GM23248 (cell line): Measurements from ENCODE around the gene RHBDF2. TPM values are rescaled to one million over a fixed set of nuclear protein-coding genes. Genes with fewer than 3 reads are reported as not detected.

Source experiments
- DNase-seq: peaks from one replicate; pipeline ENCODE4 v3.0.0-alpha.2; 2015
- H2AFZ ChIP-seq: fragments of 200-600 bp; sonication (generic); 2 replicates; pipeline ENCODE4 v1.6.1; 2016; ENCODE audit warnings: antibody characterized with exemption
- H3F3A ChIP-seq: fragments of 200-600 bp; sonication (generic); 2 replicates; pipeline ENCODE4 v1.6.1; 2016; ENCODE audit warnings: mild to moderate bottlenecking, antibody characterized with exemption, mixed run types; ENCODE audit not compliant: insufficient read depth
- H3K27ac ChIP-seq: fragments of 200-600 bp; sonication (generic); 2 replicates; pipeline ENCODE4 v1.5.1; 2016; ENCODE audit warnings: mild to moderate bottlenecking
- H3K27me3 ChIP-seq: fragments of 200-600 bp; sonication (generic); replicated peaks from 2 replicates; pipeline ENCODE4 v1.6.1; 2016; ENCODE audit warnings: mild to moderate bottlenecking; ENCODE audit not compliant: insufficient read depth
- H3K36me3 ChIP-seq: fragments of 200-600 bp; sonication (generic); 2 replicates; pipeline ENCODE4 v1.6.1; 2016; ENCODE audit warnings: low read depth, mild to moderate bottlenecking
- H3K4me1 ChIP-seq: fragments of 200-600 bp; sonication (generic); 2 replicates; pipeline ENCODE4 v1.6.1; 2016; ENCODE audit warnings: mild to moderate bottlenecking; ENCODE audit not compliant: insufficient read depth
- H3K4me2 ChIP-seq: fragments of 200-600 bp; sonication (generic); one replicate; pipeline ENCODE4 v1.6.1; 2016; ENCODE audit warnings: mild to moderate bottlenecking; ENCODE audit not compliant: unreplicated experiment
- H3K4me3 ChIP-seq: fragments of 200-600 bp; sonication (generic); 2 replicates; pipeline ENCODE4 v1.5.1; 2016; ENCODE audit warnings: mild to moderate bottlenecking
- H3K79me2 ChIP-seq: fragments of 200-600 bp; sonication (generic); 2 replicates; pipeline ENCODE4 v1.6.1; 2016; ENCODE audit warnings: mild to moderate bottlenecking; ENCODE audit not compliant: insufficient read depth
- H3K9ac ChIP-seq: fragments of 200-600 bp; sonication (generic); 2 replicates; pipeline ENCODE4 v1.6.1; 2016; ENCODE audit warnings: mild to moderate bottlenecking
- H3K9me2 ChIP-seq: fragments of 200-600 bp; sonication (generic); 2 replicates; pipeline ENCODE4 v1.6.1; 2016; ENCODE audit warnings: mixed run types, mild to moderate bottlenecking, moderate library complexity; ENCODE audit not compliant: insufficient read depth
- H3K9me3 ChIP-seq: fragments of 200-600 bp; sonication (generic); one replicate; pipeline ENCODE4 v1.6.1; 2017; ENCODE audit warnings: low read depth
- H4K20me1 ChIP-seq: fragments of 200-600 bp; sonication (generic); 2 replicates; pipeline ENCODE4 v1.6.0; 2016; ENCODE audit not compliant: insufficient read depth
- EZH2 ChIP-seq: fragments of 200-600 bp; sonication (generic); IDR thresholded peaks from 2 replicates; pipeline ENCODE4 v1.6.1; 2018; ENCODE audit warnings: antibody characterized with exemption, mild to moderate bottlenecking; ENCODE audit not compliant: insufficient read depth, poor library complexity, severe bottlenecking
- EZH2phosphoT487 ChIP-seq: fragments of 200-600 bp; sonication (generic); IDR thresholded peaks from 2 replicates; pipeline ENCODE4 v1.6.1; 2018; ENCODE audit warnings: antibody characterized with exemption, moderate library complexity, mild to moderate bottlenecking, low read depth; ENCODE audit not compliant: insufficient read depth
- WGBS, 2 experiments: methylation state at CpG; one replicate each; pipeline ENCODE4 v1.1.6; 2015 to 2017; ENCODE audit warnings: low lambda C conversion rate in 2 of 2, low coverage in 1 of 2; ENCODE audit errors: missing lambda C conversion rate in 2 of 2; 5-methylcytosine and 5-hydroxymethylcytosine counted together
- in situ Hi-C: fragments of 300-500 bp; cut with MboI; formaldehyde crosslinking; loops from 2 replicates; pipeline ENCODE4 v1.15.0; 2020
- polyA plus RNA-seq: library from polyadenylated mRNA; unstranded; fragments of >200 nt; fragmentation: Nextera tagmentation; extraction: Ambion mirVana; gene quantifications from 2 replicates; pipeline ENCODE4 v1.2.1, GENCODE V29; 2016
- total RNA-seq: library from RNA; depleted of rRNA; stranded (reverse); fragments of >200 nt; shearing (Covaris generic); gene quantifications from 2 replicates; pipeline ENCODE4 v1.2.3, GENCODE V29; 2014

Gene RHBDF2
- total and polyA plus RNA-seq, 2 experiments from 2014 or later, result 8.9 to 12.7 TPM

DNA sequence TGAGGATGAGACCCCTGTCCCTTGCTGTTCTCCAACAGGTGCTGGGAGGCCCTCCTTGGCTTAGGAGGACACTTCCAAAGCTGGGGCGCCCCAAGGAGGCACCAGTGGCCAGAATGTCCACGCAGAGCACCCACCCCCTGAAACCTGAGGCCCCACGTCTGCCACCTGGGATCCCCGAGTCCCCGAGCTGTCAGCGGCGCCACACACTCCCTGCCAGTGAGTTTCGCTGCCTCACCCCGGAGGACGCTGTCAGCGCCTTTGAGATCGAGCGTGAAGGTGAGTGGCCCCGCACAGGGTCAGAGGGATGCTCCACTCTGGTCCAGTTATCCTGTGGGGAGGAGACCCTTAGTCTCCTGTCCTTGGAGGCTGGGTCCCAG, 32.6 kb downstream of the RHBDF2 start:
- Histone ChIP-seq H4K20me1 (no peaks in the 10 kb centered on the region), H3K9ac (no peak overlapping the region), H3K36me3 (no peaks in the 10 kb centered on the region), H3K27ac (no peak overlapping the region), H3K4me2 (no peak overlapping the region), H3K27me3 (no peaks in the 10 kb centered on the region), H3K9me2 (no peaks in the 10 kb centered on the region), H3F3A (no peaks in the 10 kb centered on the region), H3K79me2 (no peaks in the 10 kb centered on the region), H3K9me3 (no peaks in the 10 kb centered on the region), H3K4me1 (no peaks in the 10 kb centered on the region), H2AFZ (no peak overlapping the region), H3K4me3 (no peak overlapping the region)
- 94 to 96% methylated on average over 13 to 14 of the region's 14 CpGs for WGBS, 2 experiments
- no peak for DNase-seq
- in situ Hi-C loops, result loop anchor here (5.0 kb wide), 1 partner anchor 39 kb away; no protein-coding TSS in a partner anchor
- TF ChIP-seq EZH2 (no peak), EZH2phosphoT487 (no peak)

DNA sequence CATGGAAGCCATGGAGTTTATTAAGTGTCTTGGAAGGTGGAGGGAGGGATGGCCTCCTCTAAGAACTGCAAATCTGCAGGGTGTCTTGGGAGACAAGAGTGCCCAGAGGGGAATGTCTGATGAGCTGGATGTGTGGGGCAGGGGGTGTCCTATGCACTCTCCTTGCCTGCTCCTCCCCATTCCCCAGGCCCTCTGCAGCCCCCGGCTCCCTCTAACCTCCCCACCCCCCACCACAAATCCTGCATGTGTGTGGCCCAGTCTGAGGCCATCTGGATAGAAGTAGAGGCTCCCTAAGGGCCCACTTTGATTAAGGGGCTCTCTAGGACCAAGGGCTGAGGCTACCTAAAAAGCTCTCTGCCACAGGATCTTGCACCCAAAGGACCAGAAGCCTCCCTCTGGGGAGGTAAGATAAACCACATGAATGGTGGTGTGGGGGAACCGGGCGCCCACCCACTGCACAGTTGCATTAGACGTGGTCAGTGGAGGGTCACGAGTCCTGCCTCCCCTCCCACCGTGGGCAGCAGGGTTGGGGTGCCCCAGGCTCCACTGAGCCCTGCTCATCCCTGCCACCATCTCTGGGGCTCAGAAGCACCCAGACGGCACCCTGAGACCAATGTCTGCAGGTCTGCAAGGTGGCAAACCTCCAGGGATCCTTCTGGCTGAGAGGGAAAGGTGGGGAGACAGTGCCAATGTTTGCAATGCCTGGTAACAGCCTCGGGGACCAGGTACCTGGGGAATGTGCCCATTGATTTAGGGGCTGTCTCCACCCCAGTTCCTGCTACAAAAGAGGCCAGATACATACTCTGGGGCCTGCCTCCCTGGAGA, 33.2 kb downstream of the RHBDF2 start:
- no peaks in the 10 kb centered on the region for H3K79me2 ChIP-seq
- no peak overlapping the region for H2AFZ ChIP-seq
- in situ Hi-C loops, result loop anchor here (5.0 kb wide), 1 partner anchor 39 kb away; no protein-coding TSS in a partner anchor
- no peak for TF ChIP-seq EZH2
- TF ChIP-seq EZH2phosphoT487, result no peak
- H4K20me1 ChIP-seq, result no peaks in the 10 kb centered on the region
- 73 to 94% methylated on average over 7 to 8 of the region's 8 CpGs for WGBS, 2 experiments
- no peaks in the 10 kb centered on the region for H3F3A ChIP-seq
- H3K9me3 ChIP-seq, result no peaks in the 10 kb centered on the region
- H3K4me3 ChIP-seq, result no peak overlapping the region
- H3K9ac ChIP-seq, result no peak overlapping the region
- H3K9me2 ChIP-seq, result no peaks in the 10 kb centered on the region
- no peaks in the 10 kb centered on the region for H3K27me3 ChIP-seq
- H3K36me3 ChIP-seq, result no peaks in the 10 kb centered on the region
- no peaks in the 10 kb centered on the region for H3K4me1 ChIP-seq
- H3K27ac ChIP-seq, result no peak overlapping the region
- H3K4me2 ChIP-seq, result no peak overlapping the region
- DNase-seq, result no peak

DNA sequence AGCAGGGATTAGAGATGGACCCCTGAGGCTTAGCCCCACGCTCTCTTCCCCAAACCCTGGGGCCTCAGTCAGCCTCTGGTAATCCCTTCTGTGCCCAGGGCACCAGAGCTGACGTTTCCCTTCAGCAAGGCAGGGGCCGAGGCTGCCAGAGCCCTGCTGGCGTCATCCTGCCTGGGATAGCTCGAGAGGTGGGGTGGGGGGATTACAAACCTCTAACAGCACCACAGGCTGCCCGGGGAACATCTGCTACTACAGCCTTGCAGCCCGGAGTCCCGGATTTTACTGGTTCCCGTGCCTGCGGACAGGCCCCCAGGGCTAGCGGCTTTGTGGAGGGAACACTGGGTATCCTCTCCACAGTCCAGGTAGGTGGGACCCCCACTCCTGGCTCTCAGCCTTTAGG, 33.9 kb downstream of the RHBDF2 start, which contains the start of gene AANAT:
Gene AANAT, plus strand, starts transcription at position 238 of the 400 bp plus-strand sequence. CDS start 1,144 bp downstream, outside the sequence.
- Histone ChIP-seq H3K4me2 (no peak within 1 kb of the TSS), H3K9me2 (no peaks in the 10 kb centered on the region), H3K4me1 (no peaks in the 10 kb centered on the region; the same call in 1 of the 2 replicates), H3K27ac (no peak within 1 kb of the TSS), H3K9ac (no peak within 1 kb of the TSS), H3K36me3 (no peaks in the 10 kb centered on the region), H3K4me3 (no peak within 1 kb of the TSS), H3F3A (no peaks in the 10 kb centered on the region), H4K20me1 (no peaks in the 10 kb centered on the region), H3K79me2 (no peaks in the 10 kb centered on the region), H2AFZ (no peak within 1 kb of the TSS), H3K27me3 (no peaks in the 10 kb centered on the region), H3K9me3 (no peaks in the 10 kb centered on the region)
- WGBS, 2 experiments, result 73 to 78% methylated on average over 11 of the region's 11 CpGs
- DNase-seq, result no peak
- no peak for TF ChIP-seq EZH2phosphoT487
- in situ Hi-C loops, result loop anchor here (5.0 kb wide), 1 partner anchor 40 kb away; no protein-coding TSS in a partner anchor

DNA sequence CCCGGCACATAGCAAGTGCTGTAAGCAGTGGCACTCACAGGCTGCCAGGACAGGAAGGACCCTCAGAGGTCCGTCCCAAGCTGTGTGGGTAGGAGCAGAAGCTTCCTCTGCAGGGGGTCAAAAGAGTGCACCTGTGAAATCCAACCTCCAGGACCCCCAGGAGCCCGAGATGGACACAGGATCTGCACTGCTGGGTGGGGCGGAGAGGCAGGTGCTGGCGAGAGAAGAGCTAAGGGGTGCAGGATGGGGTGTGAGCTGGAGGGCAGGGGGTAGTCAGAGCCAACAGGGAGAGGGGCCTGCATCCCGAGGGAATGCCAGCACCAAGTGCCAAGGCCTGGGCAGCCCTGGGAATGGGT, 34.5 kb downstream of the RHBDF2 start:
- no peaks in the 10 kb centered on the region; the same call in 1 of the 2 replicates for H3K4me1 ChIP-seq
- in situ Hi-C loops, result loop anchor here (5.0 kb wide), 1 partner anchor 41 kb away; no protein-coding TSS in a partner anchor
- WGBS, 2 experiments, result 75 to 81% methylated on average over 6 of the region's 6 CpGs
- H3F3A ChIP-seq, result peaks cover under 1% of the 10 kb centered on the region; the same call in 1 of the 2 replicates
- H3K79me2 ChIP-seq, result no peaks in the 10 kb centered on the region
- H3K27me3 ChIP-seq, result no peaks in the 10 kb centered on the region
- no peak for DNase-seq
- H3K4me3 ChIP-seq, result no peak overlapping the region
- no peaks in the 10 kb centered on the region for H3K9me2 ChIP-seq
- H3K4me2 ChIP-seq, result no peak overlapping the region
- no peaks in the 10 kb centered on the region for H3K9me3 ChIP-seq
- TF ChIP-seq EZH2 (no peak), EZH2phosphoT487 (no peak)
- H3K9ac ChIP-seq, result no peak overlapping the region
- no peaks in the 10 kb centered on the region for H3K36me3 ChIP-seq
- H2AFZ ChIP-seq, result no peak overlapping the region
- H4K20me1 ChIP-seq, result no peaks in the 10 kb centered on the region
- no peak overlapping the region for H3K27ac ChIP-seq
